GM23338 (cell line): Measurements from ENCODE around the gene SIRT2.

Experiments
- CREB1 ChIP-seq: fragments of 250-450 bp; sonication (Bioruptor Pico); IDR thresholded peaks from 2 replicates; pipeline ENCODE4 v1.5.0; 2020; ENCODE audit warnings: low read depth, mild to moderate bottlenecking, moderate library complexity
- CTCF ChIP-seq, 2 experiments: fragments of 200-600 bp in 1 of 2; sonication (generic) in 1 of 2; conservative IDR thresholded peaks; 2 replicates each; pipeline versions ENCODE4 v1.5.1 to v1.6.1; 2016 to 2017; ENCODE audit warnings: antibody characterized with exemption in 2 of 2, low read depth in 2 of 2, mild to moderate bottlenecking in 2 of 2, moderate library complexity in 1 of 2
- ETS1 ChIP-seq: IDR thresholded peaks from 2 replicates; pipeline ENCODE4 v1.6.1; 2016; ENCODE audit warnings: antibody characterized with exemption
- EZH2 ChIP-seq: fragments of 200-600 bp; sonication (generic); IDR thresholded peaks from one replicate; pipeline ENCODE4 v1.8.0; 2017; ENCODE audit warnings: antibody characterized with exemption, mild to moderate bottlenecking, low read depth; ENCODE audit not compliant: unreplicated experiment
- EZH2phosphoT487 ChIP-seq: fragments of 200-600 bp; sonication (generic); IDR thresholded peaks from one replicate; pipeline ENCODE4 v1.8.1; 2018; ENCODE audit warnings: antibody characterized with exemption; ENCODE audit not compliant: unreplicated experiment
- JUNB ChIP-seq: IDR thresholded peaks from one replicate; pipeline ENCODE4 v1.6.1; 2016; ENCODE audit warnings: antibody characterized with exemption; ENCODE audit not compliant: unreplicated experiment
- POLR2AphosphoS5 ChIP-seq: IDR thresholded peaks from 2 replicates; pipeline ENCODE4 v1.6.1; 2016; ENCODE audit warnings: antibody characterized with exemption, low read depth
- REST ChIP-seq: IDR thresholded peaks from one replicate; pipeline ENCODE4 v1.6.1; 2018; ENCODE audit warnings: antibody characterized with exemption; ENCODE audit not compliant: unreplicated experiment
- STAT1 ChIP-seq: IDR thresholded peaks from one replicate; pipeline ENCODE4 v1.6.1; 2016; ENCODE audit warnings: antibody characterized with exemption; ENCODE audit not compliant: unreplicated experiment
- ZNF114 ChIP-seq: fragments of 250-450 bp; sonication (Bioruptor Pico); IDR thresholded peaks from 2 replicates; pipeline ENCODE4 v1.5.0; 2020; ENCODE audit warnings: mild to moderate bottlenecking, moderate library complexity
- ZNF331 ChIP-seq: fragments of 250-450 bp; sonication (Bioruptor Pico); IDR thresholded peaks from 2 replicates; pipeline ENCODE4 v1.5.0; 2020; ENCODE audit warnings: low read depth, mild to moderate bottlenecking, moderate library complexity
- ZNF462 ChIP-seq: fragments of 250-450 bp; sonication (Bioruptor Pico); IDR thresholded peaks from 2 replicates; pipeline ENCODE4 v1.5.0; 2020; ENCODE audit warnings: mild to moderate bottlenecking, moderate library complexity

- TF ChIP-seq CTCF (conservative IDR thresholded peaks at IDR 0.05; ENCODE audit: low read depth in 2 of 2) (no peak), ETS1 (no peak), EZH2 (no peak), EZH2phosphoT487 (no peak), JUNB (no peak), POLR2AphosphoS5 (no peak), CREB1 (no peak), REST (no peak), ZNF462 (CRISPR knock-in tag) (no peak), ZNF114 (CRISPR knock-in tag) (no peak), ZNF331 (no peak), STAT1 (no peak)
These were observed 63.0 kb downstream of the SIRT2 start for GRCh38 chr19:38836159-38836982.
